SH-SY5Y (cell line): Measurements from ENCODE around the gene TMEM74B.

ENCODE experiments used
- GATA2 ChIP-seq: IDR thresholded peaks from 2 replicates; pipeline ENCODE4 v1.6.1; 2011; ENCODE audit warnings: mild to moderate bottlenecking, low read depth, low read length
- GATA3 ChIP-seq: IDR thresholded peaks from 2 replicates; pipeline ENCODE4 v1.6.1; 2011; ENCODE audit warnings: low read depth, mild to moderate bottlenecking, low read length, moderate library complexity

DNA sequence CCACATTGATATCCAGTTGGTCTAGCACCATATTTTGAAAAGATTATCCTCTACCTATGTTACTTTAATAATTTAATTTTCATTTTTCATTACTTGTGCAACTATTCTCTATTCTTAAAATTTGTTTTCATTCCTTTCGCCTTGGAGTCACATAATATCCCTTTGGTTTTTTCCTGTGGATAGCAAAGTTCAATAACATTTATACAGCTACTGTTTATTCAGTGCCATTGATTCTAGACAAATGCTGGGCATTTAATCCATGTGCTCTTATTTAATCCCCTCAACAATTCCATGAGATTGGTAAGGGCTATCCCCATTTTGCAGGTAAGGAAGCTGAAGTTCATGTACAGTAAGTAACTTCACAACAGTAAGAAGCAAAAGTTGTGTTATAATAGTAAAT is 33.8 kb downstream of the TMEM74B start:
- TF ChIP-seq GATA3, result no peak
- no peak for TF ChIP-seq GATA2
